Trophoblast cell (in vitro differentiated cells and primary cell): Measurements from ENCODE around the gene PANK4.

Source experiments
- DNase-seq, 2 donors: peaks; one replicate each; pipeline ENCODE4 v3.0.0-alpha.2; 2016
- H2AFZ ChIP-seq: 2 replicates; pipeline ENCODE4 v1.6.1; 2013; ENCODE audit warnings: low read length, moderate library complexity, mild to moderate bottlenecking; ENCODE audit not compliant: insufficient read depth, poor library complexity
- H2AK5ac ChIP-seq: 2 replicates; pipeline ENCODE4 v1.6.1; 2013; ENCODE audit warnings: mild to moderate bottlenecking, low read length
- H2BK120ac ChIP-seq: 2 replicates; pipeline ENCODE4 v1.6.1; 2013; ENCODE audit warnings: low read length, mild to moderate bottlenecking, moderate library complexity; ENCODE audit not compliant: insufficient read depth, poor library complexity
- H2BK12ac ChIP-seq: 2 replicates; pipeline ENCODE4 v1.6.1; 2013; ENCODE audit warnings: mild to moderate bottlenecking, low read length, moderate library complexity
- H2BK5ac ChIP-seq: 2 replicates; pipeline ENCODE4 v1.6.1; 2013; ENCODE audit warnings: low read length, low read depth, moderate library complexity, mild to moderate bottlenecking; ENCODE audit not compliant: poor library complexity
- H3K14ac ChIP-seq: 2 replicates; pipeline ENCODE4 v1.6.1; 2013; ENCODE audit warnings: mild to moderate bottlenecking, low read length
- H3K18ac ChIP-seq: 2 replicates; pipeline ENCODE4 v1.6.1; 2013; ENCODE audit warnings: mild to moderate bottlenecking, low read length
- H3K23ac ChIP-seq: 2 replicates; pipeline ENCODE4 v1.6.1; 2013; ENCODE audit warnings: low read length
- H3K27ac ChIP-seq: 2 replicates; pipeline ENCODE4 v1.5.1; 2013; ENCODE audit warnings: low read depth, mild to moderate bottlenecking, inconsistent platforms, low read length, moderate library complexity
- H3K27me3 ChIP-seq: 2 replicates; pipeline ENCODE4 v1.6.1; 2013; ENCODE audit warnings: inconsistent platforms, mild to moderate bottlenecking, low read length, moderate library complexity; ENCODE audit not compliant: insufficient read depth
- H3K36me3 ChIP-seq, 2 experiments: 1 replicate in 1 of 2; 2 replicates in 1 of 2; pipeline ENCODE4 v1.6.1; 2013; ENCODE audit warnings: low read length in 2 of 2, mild to moderate bottlenecking in 2 of 2, moderate library complexity in 1 of 2; ENCODE audit not compliant: insufficient read depth in 2 of 2, control insufficient read depth in 1 of 2
- H3K4ac ChIP-seq: 2 replicates; pipeline ENCODE4 v1.6.1; 2013; ENCODE audit warnings: low read depth, mild to moderate bottlenecking, low read length, moderate library complexity
- H3K4me1 ChIP-seq, 2 experiments: 1 replicate in 1 of 2; 2 replicates in 1 of 2; pipeline ENCODE4 v1.6.1; 2013; ENCODE audit warnings: low read length in 2 of 2, mild to moderate bottlenecking in 2 of 2, moderate library complexity in 1 of 2; ENCODE audit not compliant: insufficient read depth in 2 of 2, control insufficient read depth in 1 of 2
- H3K4me2 ChIP-seq: 2 replicates; pipeline ENCODE4 v1.6.1; 2013; ENCODE audit warnings: inconsistent platforms, mild to moderate bottlenecking, low read length, moderate library complexity
- H3K4me3 ChIP-seq: 2 replicates; pipeline ENCODE4 v1.5.1; 2013; ENCODE audit warnings: mild to moderate bottlenecking, low read depth, low read length, inconsistent platforms
- H3K79me1 ChIP-seq: one replicate; pipeline ENCODE4 v1.6.1; 2013; ENCODE audit warnings: low read length
- H3K79me2 ChIP-seq: 2 replicates; pipeline ENCODE4 v1.6.1; 2013; ENCODE audit warnings: low read length, mild to moderate bottlenecking; ENCODE audit not compliant: control insufficient read depth, insufficient read depth, poor library complexity
- H3K9ac ChIP-seq: 2 replicates; pipeline ENCODE4 v1.6.1; 2013; ENCODE audit warnings: mild to moderate bottlenecking, low read length
- H3K9me3 ChIP-seq: 2 replicates; pipeline ENCODE4 v1.6.1; 2013; ENCODE audit warnings: low read depth, mild to moderate bottlenecking, control low read depth, inconsistent platforms, low read length; ENCODE audit not compliant: insufficient read depth
- H4K12ac ChIP-seq: 2 replicates; pipeline ENCODE4 v1.6.1; 2013; ENCODE audit warnings: low read depth, mild to moderate bottlenecking, low read length, moderate library complexity
- H4K8ac ChIP-seq: 2 replicates; pipeline ENCODE4 v1.6.1; 2013; ENCODE audit warnings: low read depth, mild to moderate bottlenecking, low read length, moderate library complexity
- H4K91ac ChIP-seq: one replicate; pipeline ENCODE4 v1.6.1; 2013; ENCODE audit warnings: low read depth, mild to moderate bottlenecking, low read length, moderate library complexity
- WGBS: extraction: QIAGEN DNeasy Blood & Tissue Kit; methylation state at CpG from one replicate; pipeline ENCODE4 v1.1.7; 2013; ENCODE audit warnings: missing lambda C conversion rate; ENCODE audit not compliant: insufficient read length, insufficient coverage; ENCODE audit errors: extremely low coverage; 5-methylcytosine and 5-hydroxymethylcytosine counted together

PANK4 gene

DNA sequence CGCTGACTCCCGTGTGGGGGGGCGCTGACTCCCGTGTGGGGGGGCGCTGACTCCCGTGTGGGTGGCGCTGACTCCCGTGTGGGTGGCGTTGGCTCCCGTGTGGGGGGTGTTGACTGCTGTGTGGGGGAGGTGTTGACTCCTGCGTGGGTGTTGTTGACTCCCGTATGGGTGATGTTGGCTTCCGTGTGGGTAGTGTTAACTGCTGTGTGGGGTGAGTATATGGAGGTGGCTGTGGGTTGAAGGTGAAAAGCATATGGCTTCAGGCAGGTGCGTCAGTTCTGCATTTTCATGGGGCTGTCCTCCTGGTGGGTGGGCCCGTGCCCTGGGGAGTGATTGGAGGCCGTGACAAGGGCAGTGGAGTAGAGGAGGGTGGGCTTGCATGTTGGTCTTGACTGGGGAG lies 42.4 kb downstream of the PANK4 start:
- no peak for DNase-seq
- no peak overlapping the region for H2AFZ ChIP-seq
- H3K9me3 ChIP-seq = peaks cover 19% of the 10 kb centered on the region
- H3K36me3 ChIP-seq = no peaks in the 10 kb centered on the region
- no peak overlapping the region for H3K4ac ChIP-seq
- H2BK5ac ChIP-seq = no peak overlapping the region
- no peak overlapping the region for H3K4me3 ChIP-seq
- H3K79me2 ChIP-seq = no peaks in the 10 kb centered on the region
- H3K27ac ChIP-seq = no peak overlapping the region
- H2BK12ac ChIP-seq = no peak overlapping the region
- H4K12ac ChIP-seq = no peak overlapping the region
- H3K79me1 ChIP-seq = no peaks in the 10 kb centered on the region
- H2BK120ac ChIP-seq = no peak overlapping the region
- no peak overlapping the region for H3K18ac ChIP-seq
- no peaks in the 10 kb centered on the region for H3K27me3 ChIP-seq
- H3K4me2 ChIP-seq = no peak overlapping the region
- no peak overlapping the region for H3K23ac ChIP-seq
- no peak overlapping the region for H2AK5ac ChIP-seq
- no peaks in the 10 kb centered on the region for H3K4me1 ChIP-seq
- H3K9ac ChIP-seq = no peak overlapping the region
- H3K14ac ChIP-seq = no peak overlapping the region
- no peak overlapping the region for H4K8ac ChIP-seq
- WGBS = no CpG with 5 or more reads among the region's 16 CpGs
- H4K91ac ChIP-seq = no peak overlapping the region

- Histone ChIP-seq H3K9ac (no peak overlapping the region), H3K79me1 (no peaks in the 10 kb centered on the region), H2BK120ac (no peak overlapping the region), H2AFZ (no peak overlapping the region), H3K79me2 (no peaks in the 10 kb centered on the region), H3K14ac (no peak overlapping the region), H3K4me2 (no peak overlapping the region), H3K36me3 (no peaks in the 10 kb centered on the region), H3K27me3 (no peaks in the 10 kb centered on the region), H4K12ac (no peak overlapping the region), H3K4me3 (no peak overlapping the region), H2AK5ac (no peak overlapping the region), H2BK5ac (no peak overlapping the region), H4K8ac (no peak overlapping the region), H3K18ac (no peak overlapping the region), H3K9me3 (peaks cover 14% of the 10 kb centered on the region), H3K4me1 (no peaks in the 10 kb centered on the region), H3K4ac (no peak overlapping the region), H4K91ac (no peak overlapping the region), H3K27ac (no peak overlapping the region), H2BK12ac (no peak overlapping the region), H3K23ac (no peak overlapping the region)
- WGBS = no CpG with 5 or more reads among the region's 13 CpGs
- DNase-seq = no peak
These were observed 43.4 kb downstream of the PANK4 start for GRCh38 chr1:2483026-2483425.

- no peak overlapping the region for H3K4me3 ChIP-seq
- no peak overlapping the region for H2AFZ ChIP-seq
- H2BK5ac ChIP-seq = no peak overlapping the region
- H3K27ac ChIP-seq = no peak overlapping the region
- no peak overlapping the region for H4K12ac ChIP-seq
- H3K18ac ChIP-seq = no peak overlapping the region
- H3K9me3 ChIP-seq = peaks cover 11% of the 10 kb centered on the region
- no peak overlapping the region for H3K9ac ChIP-seq
- no peak overlapping the region for H4K91ac ChIP-seq
- H3K14ac ChIP-seq = no peak overlapping the region
- H3K4me2 ChIP-seq = no peak overlapping the region
- no peaks in the 10 kb centered on the region for H3K79me2 ChIP-seq
- no peak overlapping the region for H3K4ac ChIP-seq
- H3K27me3 ChIP-seq = no peaks in the 10 kb centered on the region
- WGBS = no CpG with 5 or more reads among the region's 11 CpGs
- DNase-seq = no peak
- no peaks in the 10 kb centered on the region for H3K4me1 ChIP-seq
- no peak overlapping the region for H2BK12ac ChIP-seq
- no peaks in the 10 kb centered on the region for H3K79me1 ChIP-seq
- H3K36me3 ChIP-seq = no peaks in the 10 kb centered on the region
- no peak overlapping the region for H3K23ac ChIP-seq
- H2AK5ac ChIP-seq = no peak overlapping the region
- no peak overlapping the region for H4K8ac ChIP-seq
- H2BK120ac ChIP-seq = no peak overlapping the region
These were observed 43.8 kb downstream of the PANK4 start for GRCh38 chr1:2482588-2482987.

DNA sequence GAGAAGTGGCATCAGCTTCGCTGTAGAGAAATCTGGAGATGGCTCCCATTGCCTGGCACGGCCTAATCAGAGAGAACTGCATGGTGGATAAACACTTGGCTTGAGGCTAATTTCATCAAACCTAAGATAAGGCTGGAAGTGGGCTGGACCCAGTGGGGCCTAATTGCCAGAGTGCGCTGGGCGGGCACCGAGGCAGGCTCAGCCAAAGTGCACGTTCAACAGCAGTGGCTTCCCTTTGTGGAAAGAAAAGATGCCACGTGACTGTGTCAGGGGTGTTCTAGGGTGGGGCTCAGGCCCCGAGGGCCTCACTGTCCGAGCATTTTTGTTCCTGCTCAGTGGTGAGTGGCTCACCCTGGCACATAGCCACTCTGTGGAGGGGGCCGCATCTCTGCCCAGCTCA lies 44.5 kb downstream of the PANK4 start:
- Histone ChIP-seq H3K4me3 (no peak overlapping the region), H3K9ac (no peak overlapping the region), H2BK12ac (no peak overlapping the region), H4K91ac (no peak overlapping the region), H3K4me2 (no peak overlapping the region), H3K79me2 (no peaks in the 10 kb centered on the region), H2AK5ac (no peak overlapping the region), H4K8ac (no peak overlapping the region), H3K9me3 (peaks cover 5% of the 10 kb centered on the region), H3K18ac (no peak overlapping the region), H3K36me3 (no peaks in the 10 kb centered on the region), H3K4me1 (no peaks in the 10 kb centered on the region), H3K14ac (no peak overlapping the region), H3K27me3 (no peaks in the 10 kb centered on the region), H4K12ac (no peak overlapping the region), H2BK5ac (no peak overlapping the region), H2BK120ac (no peak overlapping the region), H3K23ac (no peak overlapping the region), H2AFZ (no peak overlapping the region), H3K4ac (no peak overlapping the region), H3K27ac (no peak overlapping the region), H3K79me1 (no peaks in the 10 kb centered on the region)
- WGBS = no CpG with 5 or more reads among the region's 10 CpGs
- no peak for DNase-seq
